IPS-11a (cell line): ENCODE measurements around the gene TRHDE.

Experiments
- H3K4me3 ChIP-seq: one replicate; pipeline ENCODE4 v1.5.1; 2013; ENCODE audit warnings: low read depth, low read length, control low read depth

TRHDE gene

DNA sequence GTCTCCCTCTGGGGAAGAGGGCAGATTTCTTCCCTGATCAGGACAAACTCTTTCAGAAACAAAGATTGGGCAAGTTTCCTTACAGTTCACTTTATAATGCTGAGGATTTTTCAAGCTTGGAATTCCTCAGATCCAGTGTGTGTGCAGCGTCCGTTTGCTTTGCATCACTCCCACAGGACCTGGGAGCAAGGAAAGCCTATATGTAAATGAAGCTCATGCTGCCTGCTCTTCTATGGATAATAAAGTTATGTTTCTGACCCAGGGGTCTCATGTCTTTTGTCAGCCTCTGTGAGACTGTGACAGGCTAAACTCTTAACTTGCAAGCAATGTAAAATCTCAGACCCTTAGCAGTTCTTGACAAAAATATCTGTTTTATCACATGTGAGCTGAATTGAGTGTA, 41.6 kb downstream of the TRHDE start:
- no peak overlapping the region for H3K4me3 ChIP-seq

DNA sequence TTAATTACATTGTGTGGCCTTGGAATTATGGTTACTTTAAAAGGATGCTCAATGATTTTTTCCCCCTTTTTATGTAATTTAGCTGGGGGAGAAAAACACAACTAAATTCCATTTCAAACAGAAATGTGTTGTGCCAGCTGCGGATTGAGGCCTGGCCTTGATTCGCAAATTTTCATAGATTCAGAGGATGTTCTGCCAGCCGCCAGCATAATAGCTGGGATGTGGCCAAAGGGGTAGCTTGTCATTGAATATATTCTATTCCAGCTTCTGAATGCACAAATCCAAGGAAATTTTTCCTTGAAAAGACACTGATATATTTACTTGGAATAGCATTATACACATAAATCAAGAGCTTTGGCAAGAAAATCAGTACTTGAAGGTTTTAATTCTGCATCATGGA, 43.7 kb downstream of the TRHDE start:
- no peak overlapping the region for H3K4me3 ChIP-seq

DNA sequence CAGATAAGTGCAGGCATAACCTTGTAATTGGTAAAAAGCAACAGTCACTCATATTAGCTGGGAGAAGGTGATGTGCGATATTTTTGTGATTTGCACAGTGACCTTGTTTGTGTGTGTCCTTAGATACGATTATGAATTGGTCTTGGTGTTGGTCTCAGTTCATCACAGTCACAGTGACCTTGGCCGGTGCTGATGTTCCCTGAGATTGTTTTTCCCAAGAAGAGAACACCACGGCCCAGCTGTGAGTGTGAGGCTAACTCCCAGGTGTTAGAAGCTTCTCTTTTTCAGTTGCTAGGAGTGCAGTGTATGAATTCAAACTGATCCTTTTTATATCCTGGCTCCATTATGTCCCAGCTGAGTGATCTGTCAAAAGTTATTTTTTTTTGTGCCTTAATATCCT, 46.2 kb downstream of the TRHDE start:
- H3K4me3 ChIP-seq, result no peak overlapping the region

DNA sequence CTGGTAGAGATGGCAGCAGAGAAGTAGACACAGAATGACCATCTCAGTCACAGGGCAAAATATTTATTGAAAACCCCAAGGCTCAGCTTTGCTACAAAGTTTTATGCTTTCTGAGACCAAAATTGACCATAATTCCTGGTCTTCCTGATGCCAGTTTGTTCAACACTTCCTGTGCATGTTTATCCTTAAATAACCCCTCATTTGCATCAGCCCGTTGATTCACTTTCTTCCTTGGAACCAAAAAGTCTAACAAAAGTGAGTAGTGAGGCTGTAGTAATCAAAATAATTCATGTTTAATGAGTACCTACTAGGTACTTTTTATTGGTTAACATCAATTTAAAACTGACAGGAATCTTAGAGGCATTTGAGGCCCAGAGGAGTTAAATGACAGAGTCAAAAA, 51.7 kb downstream of the TRHDE start:
- no peak overlapping the region for H3K4me3 ChIP-seq

DNA sequence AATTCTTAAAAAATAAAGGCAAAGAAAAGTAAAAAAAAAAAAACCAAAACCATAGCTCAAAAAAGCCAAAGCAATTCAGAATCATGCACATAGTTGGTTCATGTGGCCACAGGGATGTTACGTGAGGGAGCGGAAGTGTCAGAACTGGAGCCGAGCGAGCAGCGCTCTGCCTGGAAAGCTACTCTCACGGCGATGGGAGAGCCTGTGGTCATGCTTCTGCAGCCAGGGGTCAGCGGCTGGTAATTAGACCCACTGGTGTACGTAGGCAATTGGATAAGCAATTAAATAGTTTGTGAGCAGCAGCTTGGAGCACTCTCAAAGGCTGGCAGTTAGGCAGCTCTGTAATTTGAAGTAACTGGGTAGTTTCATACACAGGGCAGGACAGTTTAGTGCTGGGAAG, 58.1 kb downstream of the TRHDE start:
- no peak overlapping the region for H3K4me3 ChIP-seq

DNA sequence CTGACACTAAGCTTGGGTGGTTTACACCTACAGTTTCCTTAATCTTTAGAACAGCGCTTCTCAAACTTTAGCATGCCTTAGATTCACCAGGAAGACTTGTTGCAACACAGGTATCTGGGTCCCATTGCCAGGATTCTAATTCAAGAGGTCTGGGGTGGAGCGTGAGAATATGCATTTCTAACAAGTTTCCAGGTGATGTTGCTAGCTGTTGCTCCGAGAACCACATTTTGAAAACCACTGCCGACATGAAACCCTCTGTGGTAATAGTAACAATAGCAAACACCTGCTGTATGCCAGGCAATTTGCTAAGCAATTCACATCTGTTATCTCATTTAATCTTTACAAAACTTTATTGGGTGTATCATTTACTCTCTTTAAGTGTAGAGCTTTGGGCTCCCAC, 58.6 kb downstream of the TRHDE start:
- H3K4me3 ChIP-seq, result no peak overlapping the region

DNA sequence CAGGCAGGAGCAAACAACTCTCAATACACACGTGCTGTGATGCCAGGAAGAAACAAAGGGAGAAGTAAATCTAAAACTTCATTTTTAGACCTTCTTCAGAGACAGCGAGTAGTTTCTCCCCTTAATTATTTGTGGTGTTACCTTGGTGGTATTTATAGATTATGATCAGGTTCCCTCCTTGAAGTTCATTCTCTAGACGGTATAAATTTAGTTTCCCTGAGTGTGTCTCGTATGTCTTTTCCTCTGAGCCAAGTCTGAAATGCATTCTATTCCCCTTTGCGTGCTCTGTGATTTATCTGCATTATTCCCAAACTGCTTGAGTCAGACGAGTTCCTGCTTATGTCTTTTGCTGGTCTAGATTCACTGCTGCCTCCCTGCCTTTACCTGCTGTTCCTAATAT, 65.2 kb downstream of the TRHDE start:
- H3K4me3 ChIP-seq, result no peak overlapping the region

DNA sequence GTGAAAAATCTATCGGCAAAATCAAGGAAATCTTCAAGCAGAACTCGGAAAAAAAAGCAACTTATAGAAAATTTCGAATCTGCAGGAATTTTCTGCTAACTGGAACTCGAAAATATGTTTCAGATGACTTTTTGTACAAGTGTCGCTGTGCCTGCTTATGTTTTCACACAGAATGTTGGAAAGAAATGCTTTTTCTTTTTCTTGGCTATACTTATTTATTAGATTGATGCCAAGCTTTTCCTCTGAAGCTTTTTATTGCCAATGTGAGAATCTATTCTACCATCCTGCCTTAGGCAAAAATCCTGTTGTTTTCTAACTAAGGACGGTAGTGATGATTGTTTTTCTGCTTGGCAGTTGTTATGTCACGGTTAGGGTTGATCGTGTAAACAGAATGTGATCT, 65.8 kb downstream of the TRHDE start:
- no peak overlapping the region for H3K4me3 ChIP-seq

DNA sequence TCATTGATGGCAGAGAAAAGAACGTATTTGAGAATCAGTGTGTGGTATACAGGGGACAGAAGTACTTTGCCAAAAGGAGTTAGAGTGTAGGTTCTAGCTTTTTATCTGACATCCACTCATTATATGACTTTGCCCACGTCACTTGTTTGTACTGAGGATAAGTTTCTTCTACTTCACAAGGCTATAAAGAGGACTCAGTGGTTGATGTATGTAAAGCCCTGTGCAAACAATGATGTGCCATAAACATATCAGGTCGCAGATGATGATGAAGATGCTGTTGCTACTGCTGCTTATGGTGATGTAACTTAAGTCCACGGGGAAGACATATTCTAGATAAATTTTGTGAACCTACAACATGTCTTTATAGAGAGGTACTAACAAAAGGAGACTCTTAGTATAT, 66.3 kb downstream of the TRHDE start:
- H3K4me3 ChIP-seq, result no peak overlapping the region

DNA sequence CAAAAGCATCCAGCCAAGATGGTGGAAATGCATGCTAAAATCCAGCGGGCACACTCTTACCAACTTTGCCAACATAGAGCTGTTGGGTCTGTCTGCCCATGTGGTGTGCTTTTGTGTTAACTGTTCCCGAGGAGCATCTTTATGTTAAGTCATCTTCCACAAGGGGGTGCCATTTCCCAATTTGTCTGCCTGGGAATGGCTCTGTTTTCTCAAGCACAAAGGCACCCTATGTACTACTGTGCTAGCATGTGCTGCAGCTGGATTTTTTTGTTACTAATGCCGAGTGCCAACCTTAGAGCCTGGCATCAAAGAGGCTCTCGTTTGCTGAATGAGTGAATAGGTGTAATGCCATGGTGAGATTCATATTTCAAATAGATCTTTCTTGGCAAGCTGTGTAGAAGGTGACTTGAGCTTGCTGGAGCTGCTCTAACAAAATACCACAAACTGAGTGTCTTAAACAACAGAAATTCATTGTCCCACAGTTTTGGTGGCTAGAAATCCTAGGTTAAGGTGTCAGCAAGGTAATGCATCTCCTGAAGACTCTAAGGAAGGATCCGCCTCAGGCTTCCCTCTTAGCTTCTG, 74.3 kb downstream of the TRHDE start:
- no peak overlapping the region for H3K4me3 ChIP-seq

DNA sequence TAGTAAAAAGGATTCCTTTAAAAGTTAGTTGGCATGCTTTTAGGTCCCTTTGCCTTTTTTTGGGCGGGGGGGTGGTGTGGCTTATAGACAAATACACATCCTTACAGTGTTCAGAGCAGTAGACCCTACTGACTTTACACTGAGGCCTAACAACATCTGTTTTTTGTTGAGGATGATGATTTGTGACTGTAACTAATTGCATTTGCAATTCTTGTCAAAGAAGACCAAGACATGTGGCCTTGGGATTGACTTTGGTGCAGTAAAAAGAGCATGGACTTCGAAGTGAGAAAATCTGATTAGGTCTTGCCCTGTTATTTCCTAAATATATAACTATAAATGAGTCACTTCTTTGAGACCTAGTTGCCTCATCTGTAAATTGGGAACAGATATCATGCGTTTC, 77.3 kb downstream of the TRHDE start:
- no peak overlapping the region for H3K4me3 ChIP-seq

DNA sequence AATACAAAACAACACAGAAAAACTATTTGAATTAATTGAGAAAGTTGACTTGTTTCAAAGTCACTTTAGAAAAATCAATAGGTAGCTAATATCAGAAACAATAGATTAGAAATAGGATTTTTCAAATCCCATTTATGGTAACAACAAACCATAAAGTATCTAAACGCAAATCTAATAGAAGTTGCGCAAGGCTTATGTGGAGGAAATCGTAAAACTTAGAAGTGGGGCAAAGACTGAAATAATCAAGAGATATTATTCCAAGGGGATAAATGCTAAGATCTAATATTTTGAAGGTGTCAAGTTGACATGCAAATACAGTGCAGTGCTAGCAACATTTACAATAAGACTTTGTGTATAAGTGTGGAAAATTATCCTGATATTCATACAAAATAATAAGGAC, 87.2 kb downstream of the TRHDE start:
- H3K4me3 ChIP-seq, result no peak overlapping the region

DNA sequence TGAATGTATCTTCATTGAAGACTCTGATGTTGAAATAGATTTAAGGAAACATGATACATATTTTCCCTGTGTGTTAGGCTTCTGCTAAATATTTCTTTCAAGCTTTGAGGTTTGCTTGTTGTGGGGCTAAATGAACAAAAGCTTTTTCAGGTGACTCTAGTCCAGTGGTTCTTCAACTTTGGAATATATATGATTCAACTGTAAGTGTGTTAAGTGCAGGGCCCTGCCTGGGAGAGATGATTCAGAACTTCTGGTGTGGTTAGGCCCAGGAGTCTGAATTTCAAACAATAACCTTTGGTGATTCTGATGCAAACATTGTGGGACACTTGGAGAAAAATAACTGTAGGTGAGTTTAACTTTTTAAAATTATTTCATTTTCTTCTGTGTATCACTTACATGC, 93.0 kb downstream of the TRHDE start:
- H3K4me3 ChIP-seq, result no peak overlapping the region

DNA sequence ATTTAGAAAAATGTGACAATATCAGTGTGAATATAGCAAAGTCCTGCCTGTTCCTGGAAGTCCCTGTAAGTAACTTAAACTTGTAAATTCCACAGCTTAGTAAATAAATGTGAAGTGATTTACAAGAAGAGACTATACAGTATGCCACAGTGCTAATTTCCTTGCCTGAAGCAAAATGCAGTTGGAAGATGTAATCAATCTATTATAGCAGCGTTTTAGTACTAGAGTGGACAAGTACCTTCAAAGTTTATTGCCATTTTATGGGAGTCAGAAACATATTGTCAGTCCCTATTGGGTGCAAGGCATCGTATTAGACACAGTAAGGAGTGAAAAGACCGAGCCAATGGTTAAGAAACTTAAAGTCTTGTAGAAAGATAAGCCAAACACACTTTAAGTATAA, 94.1 kb downstream of the TRHDE start:
- H3K4me3 ChIP-seq, result no peak overlapping the region

DNA sequence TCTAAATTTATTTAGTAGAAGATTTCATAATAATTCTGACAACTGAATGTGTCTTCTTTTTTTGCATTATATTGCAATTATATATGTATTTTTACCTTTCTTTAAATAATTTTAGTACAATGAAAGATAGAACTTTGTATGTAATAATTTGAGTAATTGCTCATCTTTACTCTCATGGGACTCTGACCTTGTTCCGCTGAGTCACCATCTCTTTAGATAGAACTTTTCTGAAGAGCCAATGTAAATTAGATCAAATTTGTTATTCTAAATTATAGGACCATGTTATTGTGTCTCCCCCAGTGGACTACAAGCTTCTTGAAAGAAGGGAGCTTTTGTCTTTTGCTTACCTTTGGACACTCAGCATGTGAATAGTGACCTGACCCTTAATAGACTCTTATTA, 96.1 kb downstream of the TRHDE start:
- H3K4me3 ChIP-seq, result no peak overlapping the region

DNA sequence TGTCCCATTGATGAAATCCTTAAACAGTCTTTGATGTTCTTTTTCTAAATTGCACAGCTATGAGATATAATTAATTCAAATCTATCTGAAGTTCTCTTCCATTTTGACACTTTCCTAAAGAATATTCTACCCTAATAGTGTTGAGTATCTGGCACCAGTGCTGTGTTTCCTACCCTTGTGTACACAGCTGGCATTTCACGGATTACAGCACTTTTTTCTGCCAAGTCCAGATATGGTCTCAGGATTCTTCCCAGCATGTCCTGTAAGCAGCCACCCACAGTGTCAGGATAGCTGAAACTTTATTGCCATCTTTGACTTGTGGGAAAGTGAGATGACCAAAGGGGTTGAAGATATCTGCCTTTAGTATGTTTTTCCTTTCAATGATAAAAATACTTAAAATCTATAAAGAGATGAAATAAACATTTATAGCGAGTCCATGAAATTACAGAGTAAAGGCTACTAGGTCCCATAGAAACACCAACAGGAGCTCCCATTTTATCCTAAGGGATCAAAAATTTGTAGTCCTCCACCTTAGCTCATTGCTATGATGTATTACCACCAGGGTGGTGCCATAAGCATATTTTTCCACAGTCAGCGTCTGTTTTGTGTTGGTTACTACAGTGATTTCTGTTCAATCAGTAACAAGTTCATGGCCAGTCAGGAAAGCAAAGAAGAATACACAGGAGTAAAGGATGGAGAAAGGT, 96.7 kb downstream of the TRHDE start:
- no peak overlapping the region for H3K4me3 ChIP-seq

DNA sequence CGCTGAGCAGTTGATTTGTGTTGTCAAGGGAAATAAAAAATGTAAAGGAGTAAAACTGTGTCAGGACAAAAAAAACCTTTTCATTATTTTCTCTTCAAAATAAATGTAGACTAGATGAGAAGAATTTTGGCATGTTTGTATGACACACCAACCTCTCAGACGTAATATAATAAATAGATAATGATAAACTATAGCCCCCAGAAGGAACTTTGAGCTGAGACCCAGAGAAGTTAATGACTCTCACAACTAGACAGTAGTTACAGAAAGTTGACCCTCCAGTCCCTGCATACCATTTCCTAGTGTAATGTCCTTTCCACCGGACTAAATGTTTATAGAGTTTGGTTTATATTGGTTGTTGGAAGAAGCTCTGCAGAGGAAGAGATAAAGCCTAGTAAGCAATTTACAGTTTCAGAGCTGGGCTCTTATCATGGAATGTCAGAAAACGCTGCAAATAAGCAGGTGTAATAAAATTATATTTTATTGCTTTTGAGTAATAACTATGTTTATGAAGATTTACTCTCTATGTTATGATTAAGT, 97.3 kb downstream of the TRHDE start:
- no peak overlapping the region for H3K4me3 ChIP-seq

DNA sequence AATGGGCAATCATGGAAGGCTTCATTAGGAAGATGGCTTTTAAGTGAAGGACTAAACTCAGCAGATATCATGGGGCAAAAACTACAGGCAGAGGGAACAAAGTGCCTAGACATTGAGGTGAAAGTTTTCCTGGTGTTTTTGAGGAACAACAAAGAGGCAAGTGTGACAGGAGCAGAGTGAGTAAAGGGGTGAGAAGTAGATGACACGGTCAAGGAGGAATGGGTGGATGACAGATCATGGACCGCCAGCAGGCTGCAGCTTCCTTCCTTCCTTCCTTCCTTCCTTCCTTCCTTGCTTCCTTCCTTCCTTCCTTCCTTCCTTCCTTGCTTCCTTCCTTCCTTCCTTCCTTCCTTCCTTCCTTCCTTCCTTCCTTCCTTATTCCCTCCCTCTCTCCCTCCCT, 108.3 kb downstream of the TRHDE start:
- no peak overlapping the region for H3K4me3 ChIP-seq

DNA sequence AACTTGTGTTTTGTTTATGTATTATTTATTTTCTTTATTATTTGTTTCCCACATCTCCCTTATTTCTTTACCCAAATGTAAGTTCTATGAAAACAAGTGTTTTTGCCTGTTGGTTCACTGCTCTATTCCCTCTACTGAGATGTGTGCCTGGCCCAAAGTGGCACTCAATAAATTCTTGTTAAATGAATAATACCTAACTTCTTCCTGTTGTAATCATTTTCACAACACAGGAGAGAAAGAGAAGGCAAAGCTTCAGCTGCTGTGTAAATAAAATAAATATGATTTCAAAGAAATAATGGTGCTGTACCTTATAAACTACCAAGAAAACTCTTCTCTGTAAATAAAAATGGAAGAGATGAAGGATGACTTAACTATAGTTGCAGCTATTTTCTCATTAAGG, 116.2 kb downstream of the TRHDE start:
- H3K4me3 ChIP-seq, result no peak overlapping the region

DNA sequence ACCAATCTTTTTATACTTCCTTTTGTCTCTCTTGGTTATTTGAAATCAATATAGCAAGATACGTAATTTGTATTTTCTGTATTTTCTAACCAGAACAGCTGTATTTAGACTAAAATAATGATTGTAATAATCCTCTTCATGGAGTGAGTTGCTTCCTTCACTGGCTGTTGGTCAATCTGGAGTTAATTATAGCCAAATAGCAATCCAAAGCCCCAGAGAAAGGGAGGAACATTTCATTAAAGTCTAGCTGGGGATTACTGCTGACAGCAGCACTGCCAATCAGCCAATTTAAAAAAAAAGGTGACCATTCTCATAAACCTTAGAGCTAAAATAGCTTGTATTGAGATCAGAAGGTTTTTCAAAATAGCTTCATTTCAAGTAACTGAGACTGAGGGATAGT, 118.0 kb downstream of the TRHDE start:
- no peak overlapping the region for H3K4me3 ChIP-seq

DNA sequence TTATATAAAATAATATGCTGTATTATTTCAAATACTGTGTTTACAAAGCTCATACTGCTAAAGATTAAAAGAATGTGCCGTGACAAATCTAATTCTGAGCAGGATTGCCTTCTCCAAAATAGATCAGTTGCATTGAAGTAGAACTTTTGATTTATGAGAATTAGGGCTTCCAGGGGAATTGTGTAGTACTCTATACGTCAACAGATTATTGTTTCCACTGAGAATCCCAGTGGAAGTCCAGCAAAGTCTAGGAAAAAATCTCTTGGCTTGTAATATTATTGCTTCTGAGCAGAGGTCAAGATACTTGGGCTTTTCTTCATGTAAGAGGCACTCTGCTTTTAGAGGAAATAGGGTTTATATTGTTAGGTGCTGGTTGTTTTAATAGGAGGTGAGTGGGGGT, 133.9 kb downstream of the TRHDE start:
- H3K4me3 ChIP-seq, result no peak overlapping the region

DNA sequence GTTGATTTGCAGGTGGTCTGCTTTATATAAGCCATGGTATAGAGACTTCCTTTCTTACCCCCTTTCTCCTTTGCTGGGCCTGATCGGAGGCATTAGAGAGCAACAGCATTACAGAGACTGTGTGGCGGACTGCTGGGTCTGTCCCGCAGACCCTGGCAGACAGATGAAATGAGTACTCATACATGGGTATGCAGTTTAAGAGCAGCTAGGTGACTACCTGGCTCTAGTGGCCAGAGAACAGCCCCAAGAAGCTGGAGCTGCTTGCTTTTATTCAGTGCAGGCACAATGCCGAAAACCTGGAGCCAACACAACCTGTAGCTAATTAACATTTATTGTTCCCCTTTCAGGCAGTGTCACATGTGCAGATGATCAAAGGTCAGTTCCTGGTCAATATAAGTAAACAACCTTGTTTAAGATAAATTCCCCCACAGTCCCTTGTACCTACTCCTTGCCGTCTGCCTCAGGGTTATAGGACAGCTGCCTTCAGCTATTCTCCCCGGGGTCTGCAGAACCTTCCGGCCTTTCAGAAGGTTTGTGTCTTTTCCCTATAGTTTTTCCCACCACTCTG, 160.0 kb downstream of the TRHDE start:
- H3K4me3 ChIP-seq, result no peak overlapping the region

DNA sequence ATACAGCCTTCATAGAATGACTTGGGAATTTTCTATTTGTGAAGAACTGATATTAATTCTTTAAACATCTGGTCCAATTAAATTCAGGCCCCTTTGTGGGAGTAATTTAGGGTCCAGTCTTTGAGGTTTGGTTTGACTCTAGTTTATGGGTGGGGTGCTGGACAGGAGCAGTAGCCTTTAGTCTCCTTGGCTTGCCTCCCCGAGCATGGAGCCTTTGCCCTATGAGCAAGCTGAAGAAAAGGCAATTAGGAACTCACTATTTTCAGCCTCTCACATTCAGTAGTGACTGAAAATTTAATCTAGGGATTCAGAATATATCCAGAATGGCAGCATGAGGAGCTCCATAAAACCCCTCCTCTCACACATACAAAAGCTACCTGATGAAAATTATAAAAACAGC, 161.1 kb downstream of the TRHDE start:
- no peak overlapping the region for H3K4me3 ChIP-seq
